Superior temporal gyrus (tissue), 1 donor: ENCODE results near the gene HAO1.

Experiments used
- DNase-seq: peaks from one replicate; pipeline ENCODE4 v3.0.0-alpha.2; 2016; ENCODE audit errors: extremely low spot score

Gene HAO1

GRCh38 chr20:7926767-7927166 is 13.5 kb downstream of the HAO1 start:
- peak; percentile 53 for DNase-seq

GRCh38 chr20:7926323-7926722 is 13.9 kb downstream of the HAO1 start:
- no peak for DNase-seq

DNA sequence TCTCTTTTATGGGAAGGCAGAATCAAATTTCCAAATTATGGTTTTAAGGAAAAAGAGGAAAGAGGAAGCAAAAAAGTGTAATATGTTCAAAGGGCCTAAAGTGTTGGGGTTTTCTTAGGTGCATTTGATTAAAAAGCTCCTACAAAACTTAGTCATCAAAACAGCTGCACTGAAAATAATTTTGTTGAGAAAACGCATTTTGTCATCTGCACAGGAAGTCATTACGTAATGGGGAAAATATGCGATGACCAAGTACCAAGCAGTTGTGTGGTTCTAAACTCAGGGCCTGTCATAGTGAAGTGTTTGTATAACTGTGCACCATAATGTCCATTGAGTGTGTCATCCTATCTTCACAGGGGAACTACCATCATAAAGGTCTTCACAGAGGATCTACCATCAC is 15.6 kb downstream of the HAO1 start:
- no peak for DNase-seq

GRCh38 chr20:7916648-7917047 is 23.6 kb downstream of the HAO1 start:
- no peak for DNase-seq

- DNase-seq = no peak
Observed at GRCh38 chr20:7912551-7912950, 27.7 kb downstream of the HAO1 start.

GRCh38 chr20:7911586-7912330 is 28.5 kb downstream of the HAO1 start:
- DNase-seq = no peak

DNA sequence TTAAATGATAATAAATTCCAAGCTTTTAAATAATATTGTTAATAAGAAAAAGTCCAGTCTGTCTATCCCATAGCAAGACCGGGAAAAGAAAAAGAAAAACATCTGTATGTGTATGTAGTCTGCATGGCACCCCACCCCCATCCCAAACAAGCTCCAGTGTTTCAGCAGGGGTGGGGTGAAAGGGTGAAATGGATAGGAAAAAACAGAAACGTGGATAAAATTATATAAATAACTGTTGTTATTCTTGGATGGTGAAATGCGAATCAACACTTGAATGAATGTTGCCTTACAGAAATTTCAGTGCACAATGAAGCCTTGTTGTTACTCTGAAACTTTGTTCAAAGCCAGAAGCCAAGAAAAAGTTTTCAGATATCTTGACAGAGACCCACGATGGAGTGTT is 31.4 kb downstream of the HAO1 start:
- DNase-seq = no peak

DNA sequence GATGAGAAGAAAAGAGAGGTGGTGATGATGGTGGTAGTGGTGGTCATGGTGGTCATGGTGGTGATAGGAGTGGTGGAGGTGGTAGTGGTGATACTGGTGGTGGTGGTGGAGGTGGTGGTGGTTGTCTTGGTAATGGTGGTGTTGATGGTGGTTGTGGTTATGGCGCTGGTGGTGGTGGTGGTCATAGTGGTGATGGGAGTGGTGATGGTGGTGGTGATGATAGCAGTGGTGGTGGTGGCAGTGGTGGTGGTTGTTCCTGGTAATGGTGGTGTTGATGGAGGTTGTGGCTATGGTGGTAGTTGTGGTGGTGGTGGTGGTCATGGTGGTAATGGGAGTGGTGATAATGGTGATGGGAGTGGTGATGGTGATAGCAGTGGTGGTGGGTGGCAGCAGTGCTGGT is 36.8 kb downstream of the HAO1 start:
- no peak for DNase-seq

DNA sequence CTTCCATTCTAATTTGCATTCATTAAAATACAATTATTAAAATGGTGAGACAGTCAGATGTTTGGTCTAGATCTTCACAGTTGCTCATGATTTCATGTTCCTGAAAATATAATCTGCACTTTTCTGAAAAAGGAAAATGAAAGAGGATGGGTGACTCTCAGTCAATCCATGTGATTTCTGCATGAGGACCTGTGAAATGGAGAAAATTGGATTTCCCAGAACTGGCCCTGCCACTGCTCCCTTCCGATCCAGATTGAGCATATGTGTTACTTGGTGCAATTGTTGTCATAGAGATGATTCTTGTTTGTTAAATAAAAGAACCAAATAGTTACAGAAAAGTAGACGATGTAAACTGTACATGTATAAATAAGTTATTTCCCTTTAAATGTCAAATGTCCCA is 37.4 kb downstream of the HAO1 start:
- no peak for DNase-seq

- no peak for DNase-seq
Observed at GRCh38 chr20:7897781-7898364, 42.4 kb downstream of the HAO1 start.

GRCh38 chr20:7893014-7893730 is 47.1 kb downstream of the HAO1 start:
- DNase-seq = no peak

DNA sequence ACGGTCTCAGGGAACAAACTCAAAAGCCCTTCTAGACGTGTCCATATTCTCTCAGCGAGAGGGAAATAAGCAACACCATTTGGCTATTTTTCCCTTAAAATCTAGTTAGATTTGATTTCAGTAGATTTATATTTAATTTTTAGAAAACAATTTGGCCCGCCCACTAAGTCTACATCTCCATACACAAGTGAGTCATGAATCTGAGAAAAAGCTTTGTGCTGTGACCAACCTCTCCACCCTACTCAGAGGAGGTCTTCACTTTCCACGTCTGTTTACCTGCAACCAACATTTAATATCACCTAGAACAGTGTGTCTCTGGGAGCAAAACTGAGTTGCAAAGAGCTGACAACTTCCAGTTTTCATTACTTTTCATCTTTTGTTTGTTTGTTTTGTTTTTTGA is 48.6 kb downstream of the HAO1 start:
- DNase-seq = no peak

GRCh38 chr20:7889736-7890135 is 50.5 kb downstream of the HAO1 start:
- DNase-seq = no peak

DNA sequence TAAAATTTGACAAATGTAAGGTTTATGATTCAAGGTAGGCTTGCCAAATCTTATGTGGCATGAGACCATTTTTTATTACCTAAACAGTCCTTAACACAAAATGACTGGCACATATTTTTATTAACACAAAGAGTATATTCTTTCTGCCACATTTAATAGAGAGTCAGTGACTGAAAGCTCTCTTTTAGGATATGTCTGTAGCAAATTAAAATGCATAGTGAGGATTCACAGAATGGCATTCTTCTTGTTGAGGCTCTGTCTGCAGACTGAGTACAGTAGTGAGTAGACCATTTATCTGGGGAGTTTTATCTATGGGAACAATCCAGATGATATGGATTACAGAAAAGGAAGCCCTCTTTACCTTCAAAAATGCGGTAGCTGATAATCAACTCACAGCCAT is 56.5 kb downstream of the HAO1 start:
- DNase-seq = no peak

DNA sequence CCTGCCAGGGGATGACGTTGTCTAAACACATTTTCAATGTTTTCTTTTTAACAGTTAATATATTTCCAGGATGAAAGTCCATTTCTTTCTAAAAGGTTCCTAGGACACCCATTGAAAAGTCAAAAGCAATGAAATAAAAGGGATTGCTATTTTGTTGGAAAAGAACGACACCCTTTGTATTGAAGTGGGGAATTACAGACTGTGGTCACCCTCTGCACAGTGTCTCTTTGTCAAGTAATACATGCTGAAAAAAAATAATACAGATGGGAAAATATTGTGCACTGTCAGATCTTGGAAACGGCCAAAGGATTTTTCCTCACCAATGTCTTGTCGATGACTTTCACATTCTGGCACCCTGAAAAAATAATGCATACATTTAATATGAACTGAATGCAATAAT is 56.9 kb downstream of the HAO1 start:
- DNase-seq = no peak

DNA sequence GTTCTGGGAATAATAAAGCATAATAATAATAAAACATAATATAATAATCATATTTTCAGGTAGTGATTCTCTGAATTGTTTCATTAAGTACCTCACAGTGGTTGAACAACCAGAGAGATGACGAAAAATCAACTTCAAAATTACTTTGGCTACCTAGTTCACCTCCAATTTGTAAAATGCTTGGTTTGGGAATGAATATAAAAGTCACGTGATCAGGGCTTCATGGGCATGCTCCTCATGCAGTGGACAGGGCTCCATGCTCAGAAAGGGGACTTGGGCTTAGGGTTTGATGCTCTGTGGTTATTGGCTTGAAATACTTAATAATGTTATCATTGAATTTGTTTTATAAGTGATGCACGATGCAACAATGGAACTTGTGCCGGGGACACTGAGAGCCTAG is 58.2 kb downstream of the HAO1 start:
- DNase-seq = no peak

- no peak for DNase-seq
Observed at GRCh38 chr20:7881551-7881950, 58.7 kb downstream of the HAO1 start.

DNA sequence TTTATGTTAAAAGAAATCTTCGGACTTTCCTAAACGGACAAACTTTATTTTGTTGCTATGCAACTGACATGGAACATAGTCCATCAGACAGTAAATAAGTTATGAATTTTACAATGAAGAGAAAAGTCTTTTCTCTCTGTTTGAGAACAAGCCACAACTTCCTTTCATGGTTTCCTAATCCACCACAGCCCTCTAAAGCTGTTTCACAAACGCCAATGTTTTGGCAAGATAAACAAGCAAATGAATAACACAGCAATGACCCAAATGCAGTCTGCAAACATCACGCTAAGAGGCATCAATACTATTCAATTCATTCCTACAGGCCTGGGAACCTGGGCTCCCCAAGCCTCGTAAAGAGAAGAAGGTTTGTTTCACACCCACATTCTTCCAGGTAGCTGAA is 60.4 kb downstream of the HAO1 start:
- no peak for DNase-seq

- DNase-seq = no peak
Observed at GRCh38 chr20:7868108-7868507, 72.2 kb downstream of the HAO1 start.

- DNase-seq = no peak
Observed at GRCh38 chr20:7866285-7866684, 74.0 kb downstream of the HAO1 start.

DNA sequence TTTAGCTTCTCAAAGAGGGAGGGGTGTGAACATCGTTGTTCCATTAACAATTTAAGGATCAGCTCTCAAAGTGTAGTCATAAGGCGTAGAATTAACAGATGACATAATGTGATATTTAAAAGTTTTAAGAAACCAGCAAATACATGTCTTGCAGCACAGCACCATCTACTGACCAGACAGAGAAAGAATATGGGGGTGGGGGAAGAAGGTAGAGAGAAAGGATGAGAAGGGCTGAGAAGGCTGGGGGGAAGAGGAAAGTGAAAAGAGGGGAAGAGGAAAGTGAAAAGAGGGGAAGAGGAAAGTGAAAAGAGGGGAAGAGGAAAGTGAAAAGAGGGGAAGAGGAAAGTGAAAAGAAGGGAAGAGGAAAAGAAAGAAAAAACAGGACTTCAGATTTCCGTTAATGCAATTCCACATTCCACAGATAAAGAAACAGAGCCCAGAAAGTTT is 80.9 kb downstream of the HAO1 start:
- DNase-seq = peak; percentile 70

DNA sequence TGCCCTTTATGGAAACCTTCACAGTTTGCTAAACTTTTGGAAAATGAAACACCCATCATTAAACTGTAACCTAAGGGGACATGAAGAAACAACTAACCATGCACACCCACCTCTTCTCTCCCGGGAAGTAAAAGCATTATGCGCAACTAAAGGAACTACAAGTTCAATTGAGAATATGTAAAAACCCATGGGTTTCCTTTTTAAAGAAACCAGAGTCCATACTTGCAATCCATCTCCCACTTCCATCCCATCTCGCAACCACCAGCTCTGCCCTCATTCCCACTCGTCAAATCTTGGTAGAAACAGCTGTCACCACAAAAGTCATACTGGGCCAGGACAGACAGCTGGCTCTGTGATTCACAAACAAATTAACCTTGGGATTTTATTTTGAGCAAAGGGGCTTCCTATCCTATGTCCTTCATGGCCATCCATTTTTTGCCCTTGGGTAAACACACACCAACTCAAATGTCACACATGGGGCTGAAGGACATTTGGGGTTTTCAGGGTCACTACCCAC is 81.5 kb downstream of the HAO1 start:
- DNase-seq = no peak

- no peak for DNase-seq
Observed at GRCh38 chr20:7856756-7857155, 83.5 kb downstream of the HAO1 start.
